ENCODE results near the gene MGAT4B. TPM values are rescaled to one million over a fixed set of nuclear protein-coding genes. Genes with fewer than 3 reads are reported as not detected.

Gene MGAT4B
- total RNA-seq, 1 donor from 2014 or later, result 163 TPM

DNA sequence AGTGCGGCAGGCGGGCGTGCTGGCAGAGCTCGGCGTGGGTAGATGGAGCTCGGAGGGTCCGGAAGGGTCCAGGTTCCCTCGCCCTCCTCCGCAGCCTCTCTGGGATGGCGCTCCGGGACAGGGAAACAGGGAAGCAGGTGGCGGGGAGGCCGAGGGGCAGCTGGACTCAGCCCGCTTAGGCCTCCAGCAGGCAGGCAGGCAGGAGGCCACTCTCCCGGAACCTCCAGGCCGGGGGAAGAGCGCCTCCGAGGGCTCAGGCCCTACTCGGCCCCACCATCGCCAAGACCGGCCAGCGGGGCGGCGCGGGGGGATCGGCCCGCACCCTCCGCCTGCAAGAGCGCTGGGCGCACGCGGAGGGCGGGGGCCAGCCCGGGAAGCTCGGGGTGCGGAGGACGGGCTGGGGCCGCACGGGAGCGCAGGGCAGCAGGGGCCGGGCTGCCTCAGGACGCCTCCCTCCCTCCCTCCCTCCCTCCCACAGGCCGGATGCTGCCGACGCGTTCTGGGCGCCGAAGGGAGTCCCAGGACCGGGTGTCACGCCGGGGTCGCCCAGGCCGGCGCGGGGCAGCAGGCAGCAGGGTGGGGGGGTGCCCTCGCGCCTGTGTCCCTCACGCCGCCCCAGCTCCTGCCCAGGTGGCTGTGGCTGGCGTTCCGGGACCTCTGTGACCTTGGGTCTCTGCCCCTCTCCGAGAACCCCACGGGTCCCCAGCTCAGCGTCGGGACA is 977 bp downstream of the MGAT4B start:
- peak; percentile 40 for DNase-seq (ENCODE audit: low spot score)
- H3K9me3 Mint-ChIP-seq (ENCODE audit: unreplicated experiment), result no peaks in the 10 kb centered on the region
- H3K36me3 Mint-ChIP-seq (ENCODE audit: low read depth, unreplicated experiment), result peaks cover 11% of the 10 kb centered on the region
- no peak overlapping the region for H3K27ac Mint-ChIP-seq (ENCODE audit: unreplicated experiment)
- H3K4me1 Mint-ChIP-seq (ENCODE audit: unreplicated experiment), result peaks cover 8% of the 10 kb centered on the region
- peaks cover 13% of the 10 kb centered on the region for H3K27me3 Mint-ChIP-seq (ENCODE audit: unreplicated experiment)
- TF ChIP-seq, protein P1, sequence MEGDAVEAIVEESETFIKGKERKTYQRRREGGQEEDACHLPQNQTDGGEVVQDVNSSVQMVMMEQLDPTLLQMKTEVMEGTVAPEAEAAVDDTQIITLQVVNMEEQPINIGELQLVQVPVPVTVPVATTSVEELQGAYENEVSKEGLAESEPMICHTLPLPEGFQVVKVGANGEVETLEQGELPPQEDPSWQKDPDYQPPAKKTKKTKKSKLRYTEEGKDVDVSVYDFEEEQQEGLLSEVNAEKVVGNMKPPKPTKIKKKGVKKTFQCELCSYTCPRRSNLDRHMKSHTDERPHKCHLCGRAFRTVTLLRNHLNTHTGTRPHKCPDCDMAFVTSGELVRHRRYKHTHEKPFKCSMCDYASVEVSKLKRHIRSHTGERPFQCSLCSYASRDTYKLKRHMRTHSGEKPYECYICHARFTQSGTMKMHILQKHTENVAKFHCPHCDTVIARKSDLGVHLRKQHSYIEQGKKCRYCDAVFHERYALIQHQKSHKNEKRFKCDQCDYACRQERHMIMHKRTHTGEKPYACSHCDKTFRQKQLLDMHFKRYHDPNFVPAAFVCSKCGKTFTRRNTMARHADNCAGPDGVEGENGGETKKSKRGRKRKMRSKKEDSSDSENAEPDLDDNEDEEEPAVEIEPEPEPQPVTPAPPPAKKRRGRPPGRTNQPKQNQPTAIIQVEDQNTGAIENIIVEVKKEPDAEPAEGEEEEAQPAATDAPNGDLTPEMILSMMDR (IDR thresholded peaks at IDR 0.05; ENCODE audit: unreplicated experiment), result no peak
- H3K4me3 Mint-ChIP-seq (ENCODE audit: unreplicated experiment), result peak overlapping the region; percentile 88

DNA sequence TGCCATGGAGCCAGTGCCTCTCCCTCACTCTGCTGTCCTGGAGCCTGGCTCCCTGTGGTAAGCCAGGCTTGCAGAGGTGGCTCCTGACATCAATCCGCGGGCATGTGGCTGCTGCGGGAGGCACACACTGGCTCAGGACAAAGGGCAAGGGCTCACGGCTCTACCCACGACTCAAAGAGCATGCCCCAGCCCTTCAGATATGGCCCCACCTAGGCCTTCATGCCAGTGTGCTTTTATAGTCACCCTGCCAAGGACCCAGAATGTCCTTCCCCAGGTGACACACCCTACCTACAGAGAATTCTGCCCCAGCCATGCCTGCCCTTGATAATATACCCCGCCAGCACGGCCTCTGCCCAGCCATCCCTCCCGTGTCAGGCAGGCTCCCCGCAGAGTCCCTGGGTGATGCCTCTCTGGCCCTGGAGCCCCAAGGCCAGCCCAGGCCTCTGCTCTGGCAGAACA is 1.6 kb downstream of the MGAT4B start:
- Mint-ChIP-seq H3K36me3 (ENCODE audit: low read depth, unreplicated experiment) (peaks cover 11% of the 10 kb centered on the region), H3K9me3 (ENCODE audit: unreplicated experiment) (no peaks in the 10 kb centered on the region), H3K4me1 (ENCODE audit: unreplicated experiment) (peaks cover 8% of the 10 kb centered on the region), H3K27me3 (ENCODE audit: unreplicated experiment) (peaks cover 13% of the 10 kb centered on the region), H3K27ac (ENCODE audit: unreplicated experiment) (no peak overlapping the region), H3K4me3 (ENCODE audit: unreplicated experiment) (peak overlapping the region; percentile 88)
- TF ChIP-seq, protein P1 (IDR thresholded peaks at IDR 0.05; ENCODE audit: unreplicated experiment), result no peak
- DNase-seq (ENCODE audit: low spot score), result no peak

DNA sequence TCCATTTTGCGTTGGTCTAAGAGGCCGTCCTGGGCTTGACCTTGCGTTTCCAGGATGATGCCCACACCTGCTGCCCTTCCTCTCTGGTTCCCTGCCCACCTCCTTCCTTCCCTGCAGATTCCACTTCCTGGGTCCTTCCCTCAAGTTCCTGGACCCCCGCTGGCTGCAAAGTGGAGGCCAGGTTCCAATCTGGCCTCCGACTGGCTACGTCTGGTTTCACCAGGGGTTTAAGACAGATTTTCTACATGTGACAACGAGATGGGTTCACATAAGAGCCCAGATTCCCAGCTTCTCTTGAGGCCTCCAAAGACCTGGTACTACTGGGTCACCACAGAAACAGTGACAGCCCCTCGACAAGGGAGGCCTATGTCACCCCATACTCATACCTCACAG is 2.1 kb downstream of the MGAT4B start:
- DNase-seq (ENCODE audit: low spot score), result no peak
- H3K27me3 Mint-ChIP-seq (ENCODE audit: unreplicated experiment), result peaks cover 13% of the 10 kb centered on the region
- H3K36me3 Mint-ChIP-seq (ENCODE audit: low read depth, unreplicated experiment), result peaks cover 15% of the 10 kb centered on the region
- H3K4me1 Mint-ChIP-seq (ENCODE audit: unreplicated experiment), result peaks cover 8% of the 10 kb centered on the region
- peak overlapping the region; percentile 88 for H3K4me3 Mint-ChIP-seq (ENCODE audit: unreplicated experiment)
- TF ChIP-seq, protein P1 (IDR thresholded peaks at IDR 0.05; ENCODE audit: unreplicated experiment), result no peak
- H3K27ac Mint-ChIP-seq (ENCODE audit: unreplicated experiment), result no peak overlapping the region
- no peaks in the 10 kb centered on the region for H3K9me3 Mint-ChIP-seq (ENCODE audit: unreplicated experiment)

DNA sequence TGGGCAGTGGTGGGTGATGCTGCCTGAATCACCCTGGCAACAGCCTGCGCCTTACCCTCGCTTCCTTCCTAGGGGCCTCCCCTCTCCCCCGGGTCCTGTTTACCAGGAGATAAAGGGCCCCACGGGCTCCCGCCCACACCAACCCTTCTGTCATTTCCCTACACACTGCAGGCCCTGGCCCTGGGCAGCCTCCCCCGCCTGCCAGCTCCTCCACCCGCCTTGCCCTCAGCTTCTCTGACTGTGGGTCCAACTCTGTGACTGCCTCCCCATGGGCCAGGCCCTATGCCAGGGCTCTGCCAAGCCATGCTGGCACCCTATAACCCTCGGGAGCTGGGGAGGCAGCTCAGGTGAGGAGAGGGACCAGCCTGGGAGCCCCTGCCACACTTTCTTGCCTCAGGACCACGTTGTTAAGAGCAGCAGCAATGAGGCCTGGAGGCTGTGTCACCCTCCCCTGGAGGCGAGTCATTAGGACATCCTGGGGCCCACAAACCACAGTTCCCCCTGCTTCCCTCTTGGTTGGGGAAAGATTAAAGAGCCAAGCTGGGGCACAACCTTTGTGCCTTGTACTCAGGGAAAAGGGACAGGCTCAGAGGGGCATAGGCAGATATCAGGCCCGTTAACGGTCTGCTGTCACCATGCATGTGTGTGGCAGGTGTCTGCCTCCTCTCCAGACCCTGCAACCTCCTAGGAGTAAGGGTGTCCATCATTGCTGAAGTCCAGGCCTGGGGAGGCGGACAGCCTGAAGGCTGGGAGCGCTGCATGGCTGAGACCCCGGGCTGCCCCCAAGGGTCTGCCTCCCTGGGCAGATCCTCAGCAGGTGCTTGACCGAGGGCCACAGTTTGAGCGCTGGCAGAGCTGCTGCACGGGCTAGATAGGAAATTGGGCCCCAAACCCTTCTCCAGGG is 2.8 kb downstream of the MGAT4B start:
- Mint-ChIP-seq H3K27ac (ENCODE audit: unreplicated experiment) (no peak overlapping the region), H3K4me3 (ENCODE audit: unreplicated experiment) (peak overlapping the region; percentile 88), H3K9me3 (ENCODE audit: unreplicated experiment) (no peaks in the 10 kb centered on the region), H3K4me1 (ENCODE audit: unreplicated experiment) (peaks cover 10% of the 10 kb centered on the region), H3K27me3 (ENCODE audit: unreplicated experiment) (peaks cover 17% of the 10 kb centered on the region), H3K36me3 (ENCODE audit: low read depth, unreplicated experiment) (peaks cover 22% of the 10 kb centered on the region)
- no peak for DNase-seq (ENCODE audit: low spot score)
- TF ChIP-seq, protein P1 (IDR thresholded peaks at IDR 0.05; ENCODE audit: unreplicated experiment), result no peak
